Posterior vena cava (tissue), 2 donors: ENCODE data around the gene SLC39A7. TPM values are rescaled to one million over a fixed set of nuclear protein-coding genes. Genes with fewer than 3 reads are reported as not detected.

Source experiments
- DNase-seq: peaks from one replicate; pipeline ENCODE4 v3.0.0-alpha.2; 2020; ENCODE audit warnings: low spot score
- intact Hi-C, 2 donors: fragments of 100-400 bp; cut with DNase I; formaldehyde crosslinking; loops; one replicate each; pipeline versions ENCODE4 v1.14.1 to v1.14.2; 2022 to 2023
- long read RNA-seq, 2 donors: library from polyadenylated mRNA; unstranded; transcript quantifications; one replicate each; pipeline ENCODE4 v2.0.0, GENCODE V29; 2020 to 2021
- total RNA-seq, 2 donors: library from RNA; stranded (reverse); fragmentation: NEBNext Ultra II Directional; extraction: Animal tissue kit (Norgen Biotek cat#: 25700); gene quantifications; one replicate each; pipeline ENCODE4 v1.2.1, GENCODE V29; 2021
- donor health status: DM: yes; HTN: yes; CAD: no.
- donor health status: DM: yes; HTN: yes; CAD: no.

SLC39A7 gene, protein sequence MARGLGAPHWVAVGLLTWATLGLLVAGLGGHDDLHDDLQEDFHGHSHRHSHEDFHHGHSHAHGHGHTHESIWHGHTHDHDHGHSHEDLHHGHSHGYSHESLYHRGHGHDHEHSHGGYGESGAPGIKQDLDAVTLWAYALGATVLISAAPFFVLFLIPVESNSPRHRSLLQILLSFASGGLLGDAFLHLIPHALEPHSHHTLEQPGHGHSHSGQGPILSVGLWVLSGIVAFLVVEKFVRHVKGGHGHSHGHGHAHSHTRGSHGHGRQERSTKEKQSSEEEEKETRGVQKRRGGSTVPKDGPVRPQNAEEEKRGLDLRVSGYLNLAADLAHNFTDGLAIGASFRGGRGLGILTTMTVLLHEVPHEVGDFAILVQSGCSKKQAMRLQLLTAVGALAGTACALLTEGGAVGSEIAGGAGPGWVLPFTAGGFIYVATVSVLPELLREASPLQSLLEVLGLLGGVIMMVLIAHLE
- total RNA-seq = 10 to 100 TPM; 79.4 to 86.2 TPM
- long read RNA-seq, donor 1, partial matches to known transcripts = 2 of 6 reads
- long read RNA-seq, donor 1, other reads (novel, unspliced or antisense) = 0 of 6 reads
- long read RNA-seq, donor 2, partial matches to known transcripts = 10 of 18 reads
- long read RNA-seq, donor 2, other reads (novel, unspliced or antisense) = 3 of 18 reads

DNA sequence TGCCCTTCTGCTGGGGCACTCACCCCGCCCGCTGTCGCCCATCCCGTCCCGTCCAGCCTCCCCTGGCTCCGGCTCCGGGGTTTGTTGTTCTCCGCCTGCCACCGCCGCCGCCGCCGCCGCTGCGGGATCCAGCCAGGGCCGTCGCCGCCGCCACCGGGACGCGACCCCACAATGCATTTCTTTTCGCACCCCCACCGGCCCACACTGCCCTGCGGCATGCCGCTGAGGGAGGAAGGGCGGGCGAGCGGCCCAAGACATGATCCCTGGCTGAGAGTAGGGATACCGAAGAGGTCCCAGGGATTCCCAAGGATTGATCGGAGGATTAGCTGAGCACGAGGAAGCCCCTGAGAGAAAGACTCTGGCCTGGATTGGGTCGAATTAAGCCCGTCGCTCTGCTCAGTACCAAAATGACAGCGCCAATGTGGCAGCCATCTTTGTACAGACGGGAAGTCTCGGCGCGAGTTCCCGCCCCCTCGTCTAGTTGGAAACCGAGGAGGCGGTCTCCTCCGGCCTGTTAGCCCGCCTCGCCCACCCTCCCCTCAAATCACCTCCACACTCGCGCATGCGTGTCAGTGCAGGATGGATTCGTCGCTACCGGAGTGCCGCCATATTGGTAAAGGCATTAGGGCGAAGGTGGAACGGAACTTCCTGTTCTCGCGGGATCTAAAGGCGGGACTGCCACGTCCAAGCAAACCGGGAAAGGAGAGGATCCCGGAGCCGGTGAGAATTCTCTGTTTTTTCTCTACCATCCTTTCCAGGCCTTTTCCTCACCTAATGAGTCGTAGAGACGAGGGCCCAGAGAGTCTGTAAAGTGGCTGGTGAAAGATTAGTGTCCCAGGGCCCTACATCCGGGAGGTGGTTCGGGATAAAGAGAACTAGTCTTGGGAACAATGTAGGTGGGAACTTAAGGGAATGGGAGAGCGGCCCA, at the start of gene SLC39A7, which contains the start of gene RXRB:
TSS of gene SLC39A7 (plus strand) at position 649 of the 928 bp plus-strand sequence. CDS start 379 bp downstream, outside the sequence.
TSS of gene RXRB (minus strand) at position 447 of the 928 bp plus-strand sequence. CDS start at position 258, 189 bp downstream.
- peak; percentile 100 for DNase-seq
- intact Hi-C loops = no loop called here

DNA sequence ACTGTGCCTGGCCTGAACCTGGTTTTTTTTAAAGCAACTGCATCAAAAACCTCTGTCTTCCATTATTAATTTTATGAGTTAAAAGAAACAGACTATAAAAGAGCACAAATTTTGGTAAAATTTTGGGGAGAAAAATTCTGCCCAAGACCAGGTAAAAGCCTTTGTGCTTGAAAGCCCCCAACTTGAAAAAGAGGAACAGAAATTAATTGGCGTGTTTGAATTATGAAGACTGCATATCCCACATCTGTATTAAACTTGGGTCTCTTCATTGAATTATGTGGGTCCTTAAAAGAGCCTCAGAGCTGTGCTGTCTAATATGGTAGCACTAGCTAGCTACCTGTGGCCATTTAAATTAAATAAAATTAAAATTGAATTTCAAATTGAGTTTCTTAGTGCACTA, 49.6 kb upstream of the SLC39A7 start:
- DNase-seq = no peak
- intact Hi-C loops = no loop called here

DNA sequence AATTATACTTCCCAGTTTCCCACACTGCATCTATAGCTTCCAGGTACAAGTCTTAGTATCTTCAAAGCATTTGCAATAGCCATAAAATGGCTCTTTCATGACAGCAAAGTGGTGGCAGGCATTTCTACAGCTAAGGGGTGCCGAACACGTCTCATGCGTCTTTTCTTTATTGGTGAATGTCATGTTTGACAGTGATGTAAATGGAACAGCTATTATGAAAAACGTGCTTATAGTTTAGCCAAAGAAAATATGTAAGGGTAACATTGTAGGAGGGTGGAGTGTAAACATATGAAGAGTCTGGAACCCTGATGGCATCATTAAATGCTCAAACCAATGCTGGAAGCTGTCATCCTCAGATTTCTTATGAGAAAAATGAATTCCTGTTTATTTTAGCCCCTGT, 46.3 kb upstream of the SLC39A7 start:
- intact Hi-C loops = no loop called here

DNA sequence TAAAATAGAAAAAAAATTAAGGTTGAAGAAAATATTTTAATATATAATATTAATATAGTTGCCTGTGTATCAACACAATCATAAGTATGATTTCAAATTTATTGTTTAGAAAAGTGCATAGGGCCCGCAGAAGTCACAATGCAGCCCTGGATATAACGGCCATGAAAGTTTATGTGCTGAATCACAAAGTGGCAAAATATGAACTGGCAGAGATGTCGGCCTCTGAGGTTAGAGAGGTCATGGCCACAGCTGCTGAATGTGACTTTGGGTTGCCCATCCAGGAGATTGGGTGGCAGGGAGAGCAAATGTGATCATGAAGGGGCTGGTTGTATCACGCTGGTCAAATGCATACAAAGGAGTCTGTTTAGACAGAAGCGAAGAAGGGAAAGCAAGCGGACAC, 44.1 kb upstream of the SLC39A7 start:
- intact Hi-C loops = no loop called here
- peak; percentile 7 for DNase-seq

More for the DNA sequence above, 46.3 kb upstream of the SLC39A7 start:
- peak; percentile 11 for DNase-seq

DNA sequence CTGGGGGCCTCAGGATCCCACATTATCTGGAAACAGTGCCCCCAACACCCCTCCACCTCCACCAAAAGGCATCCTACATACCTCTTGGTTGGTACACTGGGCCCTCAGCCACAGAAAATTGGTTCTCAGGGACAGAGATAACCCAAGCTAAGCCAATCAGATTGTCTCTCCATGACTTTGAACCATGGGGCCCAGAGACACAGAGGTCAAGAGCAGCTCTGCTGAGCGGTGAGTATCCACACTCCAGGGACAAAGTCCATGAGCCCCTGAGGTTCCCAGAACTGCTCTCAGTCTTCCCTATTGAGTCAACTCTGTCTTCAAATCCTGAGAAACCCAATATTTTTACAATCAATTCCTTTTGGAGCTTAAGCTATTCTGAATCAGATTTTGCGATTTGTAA, 43.7 kb upstream of the SLC39A7 start:
- intact Hi-C loops = no loop called here
- no peak for DNase-seq

DNA sequence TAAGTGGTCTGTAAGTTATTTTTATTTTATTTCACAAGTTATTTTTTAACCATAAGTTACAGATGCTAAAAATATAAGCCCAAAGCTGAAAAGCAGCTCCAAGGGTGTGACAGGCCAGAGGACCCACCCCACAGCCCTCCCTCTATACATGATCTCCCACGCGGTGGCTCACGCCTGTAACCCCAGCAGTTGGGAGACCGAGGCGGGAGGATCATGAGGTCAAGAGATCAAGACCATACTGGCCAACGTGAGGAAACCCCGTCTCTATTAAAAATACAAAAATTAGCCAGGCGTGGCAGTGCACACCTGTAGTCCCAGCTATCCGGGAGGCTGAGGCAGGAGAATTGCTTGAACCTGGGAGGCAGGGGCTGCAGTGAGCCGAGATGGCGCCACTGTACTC, 40.6 kb upstream of the SLC39A7 start:
- intact Hi-C loops = loop anchor here in 1 of 2 donors (10.0 kb wide), 1 partner anchor 85 kb away; no protein-coding TSS in a partner anchor
- peak; percentile 65 for DNase-seq

DNA sequence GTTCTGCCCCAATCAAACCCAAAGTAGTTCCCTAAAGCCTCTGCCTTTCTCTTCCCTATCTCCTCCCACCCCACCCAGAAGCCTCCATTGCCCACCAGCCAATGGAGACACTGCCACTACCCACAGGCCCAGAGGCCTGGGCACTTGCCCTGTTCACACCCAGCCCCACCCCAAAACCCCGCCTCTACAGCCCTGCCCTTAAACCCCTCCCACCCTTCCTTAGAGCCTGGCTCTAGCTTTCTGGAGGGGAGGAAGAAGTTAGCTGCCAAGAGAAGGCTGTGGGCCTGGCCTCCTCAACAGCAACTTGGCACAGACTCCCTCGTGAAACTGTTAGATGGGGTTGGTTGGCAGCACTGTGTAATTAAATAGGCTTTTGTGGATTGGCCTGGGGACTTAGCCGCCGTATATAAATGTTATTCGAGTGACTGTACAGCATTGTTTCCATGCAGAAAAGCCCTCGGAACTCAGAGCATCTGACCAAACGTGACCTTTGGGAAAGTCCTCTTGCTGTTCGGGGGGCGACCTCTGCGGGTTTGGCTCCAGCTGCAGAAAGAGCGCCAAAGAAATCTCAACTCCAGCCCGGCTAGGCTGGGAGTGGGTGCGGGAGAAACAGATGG, 39.8 kb upstream of the SLC39A7 start:
- peak; percentile 89 for DNase-seq
- intact Hi-C loops = loop anchor here in 1 of 2 donors (10.0 kb wide), 1 partner anchor 84 kb away; no protein-coding TSS in a partner anchor

DNA sequence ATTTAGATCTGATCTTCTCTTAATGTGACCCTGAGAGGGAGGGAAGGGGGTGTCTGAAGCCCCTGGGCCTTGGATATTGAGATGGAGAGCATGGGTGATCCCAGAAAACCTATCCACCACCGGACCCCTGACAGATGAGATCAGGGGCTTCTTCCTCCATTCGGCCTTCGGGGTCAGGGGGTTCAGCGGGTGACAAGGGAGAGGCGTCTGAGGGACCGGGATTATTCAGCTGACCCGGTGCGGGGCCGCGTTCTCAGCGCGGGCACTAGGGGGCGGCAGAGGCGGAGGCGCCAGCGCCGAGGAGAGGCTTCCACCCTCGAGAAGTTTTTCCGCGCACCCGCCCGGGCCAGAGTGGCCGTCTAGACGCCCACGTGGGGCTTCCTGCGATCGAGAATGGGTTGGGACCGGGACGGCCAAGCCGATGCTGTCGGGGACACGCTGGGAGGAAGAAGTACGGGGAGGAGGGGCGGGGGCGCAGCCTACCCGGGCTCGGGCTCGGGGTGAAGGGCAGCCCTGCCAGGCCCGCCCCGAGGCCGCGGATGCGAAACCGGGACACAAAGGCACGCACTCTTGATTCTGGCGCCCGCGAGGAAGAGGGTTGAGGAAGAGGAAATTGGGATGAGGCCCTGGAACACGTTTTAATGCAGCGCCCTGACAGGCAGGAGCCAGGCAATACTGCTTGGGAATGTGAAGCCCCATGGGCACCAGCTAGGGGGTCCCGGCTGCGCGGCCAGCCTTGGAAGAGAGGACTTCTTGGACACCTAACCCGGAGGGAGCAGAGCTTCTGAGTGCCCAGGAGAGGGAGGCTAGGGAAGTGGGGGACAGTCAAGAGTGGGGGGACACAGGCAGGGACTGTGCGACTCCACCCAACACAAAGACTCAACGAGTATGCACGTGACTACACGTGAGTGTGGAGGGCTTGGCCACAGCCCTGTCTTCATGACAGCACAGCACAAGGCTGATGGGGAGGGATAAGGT, 39.0 kb upstream of the SLC39A7 start:
- intact Hi-C loops = loop anchor here in 1 of 2 donors (10.0 kb wide), 1 partner anchor 83 kb away; no protein-coding TSS in a partner anchor
- DNase-seq = peak; percentile 96

DNA sequence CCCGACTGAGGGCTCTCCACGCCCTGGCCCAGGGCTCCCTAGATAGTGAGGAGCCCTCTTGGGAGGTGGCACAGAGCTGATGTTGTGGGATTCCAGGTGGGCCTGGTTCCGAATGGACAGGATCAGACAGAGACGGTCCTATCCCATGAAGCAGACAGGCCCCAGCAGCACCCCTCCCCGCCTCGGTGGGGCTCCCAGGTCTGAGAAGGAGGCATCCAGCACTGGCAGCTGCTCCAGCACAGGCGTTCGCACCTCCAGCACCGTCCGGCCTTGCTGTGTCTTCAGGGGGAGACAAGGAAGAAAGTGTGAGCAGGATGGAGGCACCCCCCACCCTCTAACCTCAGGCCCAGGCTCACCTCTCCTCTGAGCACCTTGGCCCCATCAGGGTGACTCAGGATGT, 37.1 kb upstream of the SLC39A7 start:
- intact Hi-C loops = loop anchor here in 1 of 2 donors (10.0 kb wide), 1 partner anchor 81 kb away; no protein-coding TSS in a partner anchor
- DNase-seq = peak; percentile 76

DNA sequence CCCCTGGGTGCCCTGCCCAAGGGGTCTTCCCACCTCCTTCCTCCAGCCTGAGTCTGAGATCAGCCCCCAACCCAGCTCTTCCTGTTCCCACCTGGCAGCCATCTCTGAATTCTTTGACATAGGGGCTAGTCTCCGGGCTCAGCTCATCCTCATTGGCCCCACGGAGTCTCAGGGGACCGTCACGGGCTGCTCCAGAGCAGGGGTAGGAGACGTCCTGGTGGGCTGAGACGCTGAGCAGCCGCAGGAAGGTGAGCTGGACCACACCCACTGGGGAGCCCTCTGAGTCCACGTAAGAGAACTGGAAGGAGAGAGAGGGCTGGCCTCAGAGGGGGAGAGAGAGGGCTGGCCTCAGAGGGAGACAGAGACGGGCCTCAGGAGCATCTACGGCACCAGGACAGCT, 36.5 kb upstream of the SLC39A7 start:
- intact Hi-C loops = loop anchor here in 1 of 2 donors (10.0 kb wide), 1 partner anchor 81 kb away; no protein-coding TSS in a partner anchor
- DNase-seq = peak; percentile 24

DNA sequence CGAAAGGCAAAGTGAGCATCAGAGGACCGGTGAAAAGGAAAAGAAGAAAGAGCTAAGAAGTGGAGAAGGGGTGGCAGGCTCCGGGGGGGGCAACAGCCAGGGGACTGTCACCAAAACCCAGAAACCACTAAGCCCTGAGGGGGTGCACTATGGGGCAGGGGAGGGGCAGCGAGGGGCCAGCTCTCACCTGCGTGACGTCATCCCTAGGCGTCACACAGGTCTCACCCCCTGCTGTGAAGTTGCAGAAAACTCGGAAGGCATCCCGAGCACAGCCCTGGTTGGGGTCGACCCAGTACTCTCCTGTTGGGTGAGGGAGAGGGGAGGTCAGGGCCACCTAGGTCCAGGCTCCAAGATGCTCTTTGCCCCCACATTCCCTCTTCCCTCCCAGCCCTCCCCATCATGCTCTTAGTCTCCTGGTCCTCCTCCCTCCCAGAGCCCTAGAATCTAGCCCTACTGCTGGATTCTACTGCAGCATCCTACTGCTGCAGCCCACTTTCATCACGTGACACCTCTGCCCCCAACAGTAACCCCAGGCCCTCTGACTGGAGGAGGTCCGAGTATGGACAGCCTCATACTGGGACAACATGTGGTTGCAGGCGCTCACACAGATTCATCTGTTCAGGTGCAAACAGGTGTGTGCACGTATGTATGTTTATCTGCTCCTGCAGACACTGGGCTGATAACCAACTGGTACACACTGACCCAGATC, 35.8 kb upstream of the SLC39A7 start:
- intact Hi-C loops = loop anchor here in 1 of 2 donors (10.0 kb wide), 1 partner anchor 80 kb away; no protein-coding TSS in a partner anchor
- peak; percentile 42 for DNase-seq

DNA sequence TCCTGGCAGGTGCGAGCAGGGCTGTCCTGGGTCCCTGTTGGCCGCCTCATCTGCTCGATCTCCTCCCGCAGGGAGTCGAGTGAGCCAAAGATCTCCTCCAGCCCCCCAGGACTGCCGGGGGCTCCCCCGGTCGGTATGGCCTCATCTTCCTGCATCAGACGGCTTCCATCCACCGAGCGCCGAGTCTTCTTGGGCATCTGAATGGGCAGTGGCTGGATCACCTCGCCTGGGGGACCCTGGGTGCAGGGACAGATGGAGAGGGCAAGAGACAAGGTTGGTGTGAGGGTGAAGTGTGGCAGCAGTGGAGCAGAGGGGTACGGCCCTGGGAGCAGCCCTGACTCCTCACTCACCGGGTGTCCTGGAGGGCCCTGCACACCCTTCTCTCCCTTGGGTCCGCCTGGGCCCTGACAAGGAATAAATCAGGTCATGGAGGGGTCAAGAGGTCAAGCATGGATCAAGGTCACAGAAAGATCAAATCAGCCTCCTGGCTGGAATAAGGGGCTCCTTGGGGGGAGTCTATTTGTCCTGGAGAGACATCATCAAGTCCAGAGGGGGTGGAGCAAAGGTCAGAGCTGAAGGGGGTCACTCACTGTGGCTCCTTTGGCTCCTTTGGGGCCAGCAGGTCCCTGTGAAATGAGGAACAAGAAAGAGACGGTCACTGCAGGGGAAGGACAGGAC, 34.9 kb upstream of the SLC39A7 start:
- intact Hi-C loops = loop anchor here in 1 of 2 donors (10.0 kb wide), 1 partner anchor 79 kb away; no protein-coding TSS in a partner anchor
- DNase-seq = peak; percentile 57

DNA sequence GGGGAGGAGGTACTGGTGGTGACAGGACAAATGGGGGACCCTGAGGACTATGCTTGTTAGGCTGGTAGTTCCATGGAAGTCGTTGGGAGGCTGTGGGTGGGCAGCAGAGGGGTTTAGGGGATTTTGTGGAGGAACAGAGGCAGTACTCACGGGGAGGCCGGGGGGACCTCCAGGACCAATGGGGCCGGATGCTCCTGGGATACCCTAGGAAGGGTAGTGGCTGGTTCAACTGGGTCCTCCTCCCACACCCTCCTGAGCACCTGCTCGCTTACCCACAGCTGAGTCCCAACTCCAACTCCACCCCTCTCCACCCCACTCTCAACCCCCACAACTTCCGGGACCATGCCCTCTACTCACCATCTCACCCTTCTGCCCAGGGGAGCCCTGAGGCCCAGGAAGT, 34.3 kb upstream of the SLC39A7 start:
- DNase-seq = peak; percentile 58
- intact Hi-C loops = loop anchor here in 1 of 2 donors (10.0 kb wide), 1 partner anchor 78 kb away; no protein-coding TSS in a partner anchor

DNA sequence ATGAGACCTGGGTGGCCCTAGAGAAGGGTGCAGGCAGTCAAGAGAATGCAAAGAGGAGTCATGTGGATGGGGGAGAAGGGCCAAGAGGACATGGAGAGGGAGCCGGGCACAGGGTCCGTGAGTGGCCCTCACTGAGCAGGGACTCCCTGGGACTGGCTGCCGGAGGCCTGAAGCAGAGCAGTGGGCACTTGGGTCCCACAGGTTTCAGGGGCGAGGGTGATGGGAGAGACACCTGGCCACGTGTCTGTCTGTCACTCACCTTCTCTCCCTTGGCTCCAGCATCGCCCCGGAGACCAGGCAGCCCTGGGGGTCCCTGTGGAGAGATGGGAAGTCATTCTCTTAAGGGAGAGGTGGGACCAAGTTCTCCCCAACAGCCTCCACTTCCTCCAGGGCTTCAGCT, 33.9 kb upstream of the SLC39A7 start:
- DNase-seq = peak; percentile 77
- intact Hi-C loops = loop anchor here in 1 of 2 donors (10.0 kb wide), 1 partner anchor 78 kb away; no protein-coding TSS in a partner anchor

DNA sequence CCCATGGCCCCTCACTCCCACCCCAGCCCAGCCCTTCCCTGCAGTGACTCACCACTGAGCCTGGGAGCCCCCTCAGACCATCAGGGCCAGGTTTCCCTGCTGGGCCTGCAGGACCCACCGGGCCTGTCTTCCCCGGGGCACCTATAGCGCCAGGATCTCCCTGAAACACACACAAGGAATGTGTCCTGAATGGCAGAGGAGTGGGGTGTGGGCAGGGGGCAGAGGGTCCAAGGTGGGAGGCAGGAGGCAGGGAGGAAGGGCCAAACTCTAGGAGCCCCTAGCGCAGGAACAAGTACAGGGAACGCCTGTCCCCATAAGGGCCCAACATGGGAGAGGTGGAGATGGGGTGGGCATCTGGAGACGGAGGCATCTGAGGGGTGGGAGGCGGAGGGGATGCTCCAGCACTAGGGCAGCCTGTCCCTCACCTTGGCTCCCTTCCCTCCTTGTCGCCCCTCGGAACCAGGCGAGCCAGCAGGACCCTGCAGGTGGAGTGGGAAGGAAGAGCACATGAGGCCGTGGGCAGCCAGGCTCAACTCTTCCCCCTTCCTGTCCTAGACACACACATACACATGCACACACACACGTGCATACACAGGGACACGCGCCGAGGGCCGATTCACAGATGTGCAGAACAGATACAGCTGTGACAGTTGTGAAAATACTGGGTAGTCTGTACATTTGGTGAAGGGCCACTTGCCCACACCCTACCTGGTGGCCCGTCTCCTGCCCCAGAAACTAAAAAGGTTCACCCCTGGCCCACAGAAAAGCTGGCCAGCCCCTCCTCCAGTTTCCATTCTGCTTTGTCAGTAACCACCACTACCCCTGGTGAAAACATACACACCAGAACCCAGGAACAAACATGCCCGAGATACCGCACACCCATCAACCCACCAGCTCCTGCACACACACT, 33.0 kb upstream of the SLC39A7 start:
- no peak for DNase-seq
- intact Hi-C loops = loop anchor here in 1 of 2 donors (10.0 kb wide), 1 partner anchor 77 kb away; no protein-coding TSS in a partner anchor
